Gastroesophageal sphincter (tissue), 3 donors: Measurements from ENCODE around the gene ABCC5.

Experiments used
- POLR2A ChIP-seq, 2 donors: fragments of 450-650 bp; IDR thresholded peaks; one replicate each; pipeline ENCODE4 v1.6.1; 2017; ENCODE audit warnings: antibody characterized with exemption in 2 of 2, mild to moderate bottlenecking in 2 of 2, moderate library complexity in 1 of 2
- TF ChIP-seq, protein P1 (sequence below), 4 experiments: fragments of 200-600 bp in 2 of 4; fragments of 450-650 bp in 2 of 4; sonication (generic) in 1 of 4; IDR thresholded peaks; one replicate each; pipeline ENCODE4 v1.5.1; 2017 to 2019; ENCODE audit warnings: antibody characterized with exemption in 4 of 4, mild to moderate bottlenecking in 2 of 4, moderate library complexity in 2 of 4

DNA sequence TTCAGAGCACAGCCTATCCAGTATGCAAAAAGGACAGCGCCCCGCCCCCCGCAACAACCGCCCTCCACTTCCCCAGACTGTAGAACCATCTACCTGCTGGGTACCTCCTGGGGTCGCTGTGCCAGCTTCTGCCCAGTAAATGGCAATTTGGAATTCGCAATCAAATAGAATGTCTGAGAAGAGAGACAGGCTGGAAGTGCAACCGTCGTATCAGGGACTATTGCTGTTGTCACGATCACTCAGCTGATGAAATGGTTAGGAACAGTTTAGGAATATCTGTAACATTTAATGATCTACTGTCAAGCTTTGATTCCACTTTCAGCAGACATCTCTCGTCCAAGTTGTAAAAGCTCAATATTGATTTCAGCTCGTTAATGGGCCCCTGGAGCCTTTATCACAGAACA, 119.7 kb downstream of the ABCC5 start:
- TF ChIP-seq, protein P1, sequence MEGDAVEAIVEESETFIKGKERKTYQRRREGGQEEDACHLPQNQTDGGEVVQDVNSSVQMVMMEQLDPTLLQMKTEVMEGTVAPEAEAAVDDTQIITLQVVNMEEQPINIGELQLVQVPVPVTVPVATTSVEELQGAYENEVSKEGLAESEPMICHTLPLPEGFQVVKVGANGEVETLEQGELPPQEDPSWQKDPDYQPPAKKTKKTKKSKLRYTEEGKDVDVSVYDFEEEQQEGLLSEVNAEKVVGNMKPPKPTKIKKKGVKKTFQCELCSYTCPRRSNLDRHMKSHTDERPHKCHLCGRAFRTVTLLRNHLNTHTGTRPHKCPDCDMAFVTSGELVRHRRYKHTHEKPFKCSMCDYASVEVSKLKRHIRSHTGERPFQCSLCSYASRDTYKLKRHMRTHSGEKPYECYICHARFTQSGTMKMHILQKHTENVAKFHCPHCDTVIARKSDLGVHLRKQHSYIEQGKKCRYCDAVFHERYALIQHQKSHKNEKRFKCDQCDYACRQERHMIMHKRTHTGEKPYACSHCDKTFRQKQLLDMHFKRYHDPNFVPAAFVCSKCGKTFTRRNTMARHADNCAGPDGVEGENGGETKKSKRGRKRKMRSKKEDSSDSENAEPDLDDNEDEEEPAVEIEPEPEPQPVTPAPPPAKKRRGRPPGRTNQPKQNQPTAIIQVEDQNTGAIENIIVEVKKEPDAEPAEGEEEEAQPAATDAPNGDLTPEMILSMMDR (IDR thresholded peaks at IDR 0.05) = no peak
- TF ChIP-seq POLR2A (IDR thresholded peaks at IDR 0.05) = no peak
